Activated CD4-positive, alpha-beta T cell treated with anti-CD3 and anti-CD28 coated beads for 24 hours (primary cell): Measurements from ENCODE around the gene SPINT2.

ENCODE experiments used
- DNase-seq, 2 donors: peaks; one replicate each; pipeline ENCODE4 v3.0.0-alpha.2; 2020; ENCODE audit warnings: low read depth in 2 of 2

Gene SPINT2

DNA sequence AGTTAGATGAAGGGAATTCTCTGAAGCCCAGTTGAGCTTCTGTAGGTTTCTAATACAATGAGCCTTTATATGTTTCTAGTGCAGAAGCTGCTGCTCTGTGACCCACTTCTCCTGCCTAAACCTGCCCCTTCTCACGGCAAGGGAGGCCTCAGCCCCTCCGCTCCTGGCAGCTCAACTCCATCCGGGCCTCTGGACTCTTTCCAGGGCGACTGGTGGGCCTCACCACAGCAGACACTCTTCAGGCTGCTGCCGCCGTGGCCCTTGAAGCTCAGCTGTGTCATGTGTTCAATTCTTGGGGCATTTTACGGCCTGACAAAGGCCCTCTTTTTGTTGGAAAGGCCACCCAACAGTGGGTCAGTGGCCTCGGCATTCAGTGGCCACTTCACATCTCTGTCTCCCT is 29.7 kb downstream of the SPINT2 start:
- DNase-seq: no peak

DNA sequence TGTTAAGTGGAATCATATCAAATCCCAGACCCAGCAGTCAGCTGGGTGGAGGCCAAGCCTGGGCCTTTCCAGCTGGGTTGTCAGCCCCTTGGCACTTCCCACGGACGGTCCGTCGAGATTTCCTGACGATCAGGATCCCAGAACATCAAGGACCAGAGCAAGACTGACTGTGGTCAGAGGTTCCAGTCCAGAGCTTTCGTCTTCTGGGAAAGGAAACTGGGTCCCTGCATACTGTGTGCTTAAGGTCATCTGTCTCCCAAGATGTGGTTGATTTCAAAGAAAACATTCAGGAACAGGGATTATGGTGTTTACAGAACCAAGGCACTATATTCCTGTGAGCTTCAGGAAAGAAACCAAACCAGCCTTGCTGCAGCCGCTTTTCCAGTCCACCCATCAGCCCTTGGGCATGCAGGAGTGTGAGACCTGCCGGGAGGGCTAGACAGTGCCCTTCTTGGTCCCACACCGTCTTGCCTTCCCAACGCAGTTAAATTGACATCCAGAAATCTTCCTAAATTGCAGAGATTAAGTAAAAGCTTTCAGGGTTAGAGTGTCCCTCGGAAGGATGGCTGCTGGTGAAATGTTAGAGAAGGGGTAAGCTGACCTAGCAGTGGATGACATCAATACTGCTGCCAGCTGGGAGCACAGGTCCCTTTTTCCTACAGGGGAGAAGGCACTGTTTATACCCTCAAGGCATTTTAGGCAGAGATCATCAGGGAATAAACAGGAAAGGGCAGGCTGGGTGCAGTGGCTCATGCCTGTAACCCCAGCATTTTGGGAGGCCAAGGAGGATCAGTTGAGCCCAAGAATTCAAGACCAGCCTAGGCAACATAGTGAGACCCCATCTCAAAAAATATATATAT is 34.7 kb downstream of the SPINT2 start:
- no peak for DNase-seq

GRCh38 chr19:38303517-38304351 is 39.4 kb downstream of the SPINT2 start, which contains the start of gene C19orf33:
C19orf33 (plus strand) TSS chr19:38304251; CDS start chr19:38304262, 11 bp downstream.
- DNase-seq: no peak

GRCh38 chr19:38304352-38304865 is 40.0 kb downstream of the SPINT2 start:
- DNase-seq: no peak

GRCh38 chr19:38304866-38305429 is 40.6 kb downstream of the SPINT2 start:
- no peak for DNase-seq

DNA sequence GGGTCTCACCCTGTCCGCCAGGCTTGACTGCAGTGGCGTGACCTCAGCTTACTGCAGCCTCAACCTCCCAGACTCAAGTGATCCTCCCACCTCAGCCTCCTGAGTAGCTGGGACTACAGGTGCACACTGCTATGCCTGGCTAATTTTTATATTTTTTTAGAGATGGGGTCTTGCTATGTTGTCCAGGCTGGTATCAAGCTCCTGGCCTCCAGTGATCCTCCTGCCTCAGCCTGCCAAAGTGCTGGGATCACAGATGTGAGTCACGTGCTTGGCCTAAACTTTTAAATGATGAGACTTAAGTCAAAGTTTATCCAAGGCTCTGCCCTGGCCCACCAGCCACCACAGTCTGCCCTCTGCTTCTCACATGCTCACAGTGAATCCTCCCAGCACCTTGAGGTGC is 41.9 kb downstream of the SPINT2 start:
- no peak for DNase-seq

GRCh38 chr19:38307076-38307475 is 42.7 kb downstream of the SPINT2 start:
- DNase-seq: no peak

GRCh38 chr19:38307597-38307996 is 43.2 kb downstream of the SPINT2 start:
- DNase-seq: no peak

DNA sequence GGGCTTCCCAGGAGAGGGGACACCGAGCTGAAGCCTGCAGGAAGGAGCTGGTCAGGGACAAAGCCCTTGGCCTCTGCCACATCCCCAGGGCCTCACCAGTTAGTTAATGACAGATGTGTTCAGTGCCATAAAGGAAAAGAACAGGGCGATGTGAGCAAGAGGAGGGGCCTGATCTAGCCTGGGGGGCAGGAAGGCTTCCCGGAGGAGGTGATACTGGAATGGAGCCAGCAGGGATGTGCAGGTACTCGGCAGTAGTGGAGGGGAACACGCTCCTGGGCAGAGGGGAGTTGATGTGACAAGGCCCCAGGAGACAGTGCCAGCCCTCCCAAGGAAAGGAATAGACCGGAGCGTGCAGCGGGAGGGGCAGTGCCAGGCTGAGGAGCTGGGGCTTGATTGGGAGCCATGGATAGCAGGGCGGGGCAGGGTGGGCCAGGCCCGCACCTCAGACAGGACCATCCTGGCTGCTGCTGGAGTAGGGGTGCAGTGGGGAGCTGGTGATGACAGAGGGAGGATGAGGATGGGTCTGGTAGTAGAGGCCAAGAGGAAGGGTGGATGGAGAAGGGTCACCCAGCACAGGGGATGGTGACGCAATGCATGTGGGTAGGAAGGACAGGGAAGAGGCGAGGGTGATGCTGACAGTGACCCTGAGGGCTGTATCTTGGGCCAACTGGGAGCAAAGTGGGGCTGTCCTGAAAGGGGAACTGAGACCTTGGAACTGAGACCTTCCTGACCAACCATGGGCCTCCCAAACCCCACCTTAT is 43.8 kb downstream of the SPINT2 start:
- DNase-seq: no peak

- no peak for DNase-seq
Observed at GRCh38 chr19:38308926-38309614, 44.7 kb downstream of the SPINT2 start.

GRCh38 chr19:38309615-38310278 is 45.4 kb downstream of the SPINT2 start:
- no peak for DNase-seq

- DNase-seq: no peak
Observed at GRCh38 chr19:38310279-38310670, 45.9 kb downstream of the SPINT2 start.

DNA sequence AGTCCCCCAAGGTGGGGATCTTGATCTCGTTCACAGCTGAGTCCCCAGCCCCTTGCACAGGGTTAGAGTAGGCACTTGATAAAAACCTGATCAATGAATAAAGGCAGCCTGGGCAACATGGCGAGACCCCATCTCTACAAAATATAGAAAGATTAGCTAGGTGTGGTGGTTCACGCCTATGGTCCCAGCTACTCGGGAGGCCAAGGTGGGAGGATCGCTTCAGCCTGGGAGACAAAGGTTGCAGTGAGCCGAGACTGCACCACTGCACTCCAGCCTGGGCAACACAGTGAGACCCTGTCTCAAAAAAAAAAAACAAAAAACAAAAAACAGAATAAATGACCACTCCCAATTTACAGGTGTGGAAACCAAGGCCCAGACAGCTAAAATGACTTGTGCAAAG is 46.6 kb downstream of the SPINT2 start:
- no peak for DNase-seq

DNA sequence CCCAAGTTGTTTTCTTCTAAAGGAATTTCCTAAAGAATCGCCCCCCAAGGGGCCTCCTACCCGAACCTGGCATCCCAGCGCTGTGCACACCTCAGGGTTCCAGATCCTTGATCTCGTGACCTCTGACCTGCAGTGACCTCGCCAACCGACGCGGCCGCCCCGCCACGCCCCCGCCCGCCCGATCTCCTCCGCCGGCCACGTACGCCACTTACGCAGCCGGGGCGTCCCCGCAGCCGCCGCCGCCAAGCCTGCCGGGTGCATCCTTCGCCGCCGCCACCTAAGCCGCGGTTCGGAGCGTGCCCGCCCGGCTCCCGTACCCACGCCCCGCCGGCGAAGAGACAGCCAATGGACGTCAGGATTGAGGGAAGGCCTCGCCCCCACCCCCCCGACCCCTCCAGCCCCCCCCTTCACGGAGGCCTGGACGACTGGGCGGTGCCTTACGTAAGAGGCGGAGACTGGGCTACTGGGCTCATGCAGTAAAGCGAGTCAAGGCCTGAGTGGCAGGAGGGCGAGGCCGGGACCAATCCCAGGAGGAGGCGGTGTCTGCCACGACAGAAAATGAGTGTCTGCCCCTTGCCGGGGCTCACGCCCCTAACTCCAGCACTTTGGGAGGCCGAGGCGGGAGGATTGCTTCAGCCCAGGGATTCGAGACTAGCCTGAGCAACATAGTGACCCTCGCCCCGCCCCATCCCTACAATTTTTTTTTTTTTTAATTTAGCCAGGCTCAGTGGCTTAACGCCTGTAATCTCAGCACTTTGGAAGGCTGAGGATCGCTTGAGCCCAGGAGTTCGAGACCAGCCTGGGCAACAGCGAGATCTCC is 51.5 kb downstream of the SPINT2 start, which contains the start of gene YIF1B:
YIF1B (minus strand) TSS at position 291 of the 820 bp plus-strand sequence; CDS start at position 261, 30 bp downstream.
- DNase-seq: peak; percentile 92

- DNase-seq: no peak
Observed at GRCh38 chr19:38316477-38317067, 52.2 kb downstream of the SPINT2 start.

DNA sequence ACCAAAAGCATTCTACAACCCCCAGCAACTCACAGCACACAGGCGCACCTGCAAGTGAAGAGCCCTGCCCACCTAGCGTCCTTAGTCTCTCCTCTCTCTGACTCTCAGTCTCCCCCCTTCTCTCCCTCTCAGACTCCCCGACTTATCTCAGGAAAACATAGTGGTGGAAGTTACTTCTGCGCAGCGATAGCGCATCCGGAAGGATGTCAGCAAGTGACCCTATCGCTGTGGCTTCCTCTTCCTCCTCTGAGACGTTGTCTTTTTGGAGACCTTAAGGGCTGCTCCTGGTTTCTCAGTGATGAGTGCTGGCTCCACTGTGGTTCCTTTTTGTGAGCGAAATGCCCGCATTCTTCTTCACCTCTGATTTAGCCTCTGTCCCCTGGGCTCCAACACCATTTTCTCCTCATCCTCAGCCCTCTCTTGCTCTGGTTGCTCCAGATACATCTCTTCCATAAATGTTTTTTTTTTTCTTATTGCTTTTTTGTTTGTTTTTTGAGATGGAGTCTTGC is 52.8 kb downstream of the SPINT2 start:
- DNase-seq: no peak

DNA sequence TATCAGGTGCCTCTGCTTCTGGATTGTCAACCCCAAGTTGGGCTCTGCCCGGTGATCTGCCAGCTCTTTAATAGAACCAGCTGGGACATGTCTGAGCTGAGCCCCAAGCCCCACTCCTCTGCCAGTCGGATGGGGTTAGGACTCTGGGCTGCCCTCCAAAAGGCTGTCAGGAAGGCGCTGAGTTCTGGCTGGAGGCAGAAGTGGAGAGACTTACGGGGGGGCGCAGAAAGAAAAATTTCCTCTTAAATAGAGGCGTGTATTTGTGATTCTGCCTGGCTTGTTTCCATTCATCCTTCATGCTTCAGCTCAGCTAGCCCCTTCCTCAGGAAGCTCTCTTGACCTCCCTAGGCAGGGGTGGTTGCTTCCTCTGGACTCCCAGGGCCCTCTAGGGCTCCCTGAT is 54.3 kb downstream of the SPINT2 start:
- no peak for DNase-seq

DNA sequence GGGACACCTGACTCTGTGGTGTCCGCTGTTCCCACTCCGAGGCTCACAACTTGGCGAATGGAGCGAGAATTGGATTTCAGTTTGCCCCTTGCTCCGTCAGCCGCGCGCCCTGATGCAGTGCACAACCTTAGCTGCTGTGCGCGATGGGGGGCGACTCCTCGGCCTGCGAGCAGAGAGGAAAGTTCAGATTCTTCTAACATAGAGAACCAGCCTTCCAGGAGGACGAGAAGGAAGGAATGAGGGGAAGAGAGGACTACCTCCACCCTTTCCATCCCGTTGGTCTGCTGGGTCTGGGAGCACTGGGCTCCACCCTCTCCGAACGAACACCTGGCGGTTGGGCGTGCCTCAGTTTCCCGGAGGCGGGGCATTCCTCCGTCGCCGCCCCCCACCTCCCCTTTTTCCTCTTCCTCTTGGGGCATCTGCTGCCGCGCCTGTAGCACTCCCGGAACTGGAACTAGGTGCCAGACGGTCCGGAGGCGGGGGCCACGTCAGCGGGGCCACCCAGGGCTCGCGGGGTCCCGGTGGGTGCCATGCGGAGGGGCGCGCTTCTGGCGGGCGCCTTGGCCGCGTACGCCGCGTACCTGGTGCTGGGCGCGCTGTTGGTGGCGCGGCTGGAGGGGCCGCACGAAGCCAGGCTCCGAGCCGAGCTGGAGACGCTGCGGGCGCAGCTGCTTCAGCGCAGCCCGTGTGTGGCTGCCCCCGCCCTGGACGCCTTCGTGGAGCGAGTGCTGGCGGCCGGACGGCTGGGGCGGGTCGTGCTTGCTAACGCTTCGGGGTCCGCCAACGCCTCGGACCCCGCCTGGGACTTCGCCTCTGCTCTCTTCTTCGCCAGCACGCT is 55.3 kb downstream of the SPINT2 start, which contains the start of gene KCNK6:
KCNK6 (plus strand) TSS at position 425 of the 838 bp plus-strand sequence; CDS start at position 531, 106 bp downstream.
- peak in 1 of 2 donors; percentile 55 for DNase-seq
